T-cell (primary cell): ENCODE results near the gene PTMS. TPM values are rescaled to one million over a fixed set of nuclear protein-coding genes. Genes with fewer than 3 reads are reported as not detected.

Experiments used
- ATAC-seq, 4 experiments: fragments of 200-7000 bp in 3 of 4; fragments of 150-1000 bp in 1 of 4; cut with Tn5 transposase; replicated peaks in 1 of 4; 1 replicate in 3 of 4; 2 replicates in 1 of 4; pipeline ENCODE4 v1.10.0; 2021; ENCODE audit warnings: moderate library complexity in 3 of 4, mild to moderate bottlenecking in 2 of 4, moderate number of reproducible peaks in 1 of 4
- CTCF ChIA-PET, 2 donors: fragments of 300-600 bp; sonication (Branson Sonifier 250); formaldehyde crosslinking; loops; one replicate each; lab custom pipeline; 2022; ENCODE audit warnings: antibody characterized with exemption in 2 of 2; lab: Charles Lee
- POLR2A ChIA-PET, 2 donors: fragments of 300-600 bp; sonication (Branson Sonifier 250); formaldehyde crosslinking; loops; one replicate each; lab custom pipeline; 2022; ENCODE audit warnings: antibody characterized with exemption in 2 of 2; lab: Charles Lee
- DNase-seq, 35 experiments: peaks; one replicate each; pipeline versions ENCODE4 v3.0.0 to v3.0.0-alpha.2; 2013 to 2023
- H3K27ac ChIP-seq: one replicate; pipeline ENCODE4 v1.5.1; 2013; ENCODE audit warnings: low read length
- H3K27me3 ChIP-seq, 2 experiments: replicated peaks in 1 of 2; 1 replicate in 1 of 2; 2 replicates in 1 of 2; pipeline versions ENCODE4 v1.6.1 to v1.7.0; 2013; ENCODE audit warnings: low read length in 1 of 2, mixed read lengths in 1 of 2; ENCODE audit not compliant: control insufficient read depth in 2 of 2, insufficient read depth in 2 of 2; ENCODE audit errors: extremely low read depth in 1 of 2
- H3K36me3 ChIP-seq, 2 donors: 1 replicate in 1 of 2; 2 replicates in 1 of 2; pipeline versions ENCODE4 v1.6.1 to v1.7.0; 2013; ENCODE audit warnings: low read length in 1 of 2; ENCODE audit not compliant: control insufficient read depth in 2 of 2, insufficient read depth in 1 of 2; ENCODE audit errors: extremely low read depth in 1 of 2
- H3K4me1 ChIP-seq, 2 experiments: 1 replicate in 1 of 2; 2 replicates in 1 of 2; pipeline versions ENCODE4 v1.6.1 to v1.7.0; 2013; ENCODE audit warnings: low read length in 2 of 2, mixed read lengths in 1 of 2; ENCODE audit not compliant: insufficient read depth in 2 of 2, control insufficient read depth in 1 of 2; ENCODE audit errors: extremely low read depth in 1 of 2
- H3K4me3 ChIP-seq, 2 donors: 1 replicate in 1 of 2; 2 replicates in 1 of 2; pipeline versions ENCODE4 v1.5.1 to v1.7.0; 2013; ENCODE audit warnings: mild to moderate bottlenecking in 2 of 2, low read length in 1 of 2, moderate library complexity in 1 of 2; ENCODE audit not compliant: control insufficient read depth in 1 of 2; ENCODE audit errors: extremely low read depth in 1 of 2
- H3K9me3 ChIP-seq: 2 replicates; pipeline ENCODE4 v1.7.0; 2013
- H3K27ac Mint-ChIP-seq, 2 donors: one replicate each; pipeline ENCODE4 v1.8.0; 2020 to 2021; ENCODE audit warnings: mild to moderate bottlenecking in 2 of 2, mixed read lengths in 2 of 2
- H3K27me3 Mint-ChIP-seq, 2 donors: one replicate each; pipeline ENCODE4 v1.8.0; 2021 to 2022; ENCODE audit warnings: mixed read lengths in 2 of 2
- H3K36me3 Mint-ChIP-seq: one replicate; pipeline ENCODE4 v1.8.0; 2021; ENCODE audit warnings: mixed read lengths
- H3K4me1 Mint-ChIP-seq, 3 donors: one replicate each; pipeline ENCODE4 v1.8.0; 2020 to 2022; ENCODE audit warnings: mixed read lengths in 3 of 3, mild to moderate bottlenecking in 1 of 3
- H3K4me3 Mint-ChIP-seq, 3 donors: one replicate each; pipeline ENCODE4 v1.8.0; 2020 to 2022; ENCODE audit warnings: mild to moderate bottlenecking in 3 of 3, mixed read lengths in 3 of 3, moderate library complexity in 3 of 3
- H3K9me3 Mint-ChIP-seq, 3 donors: one replicate each; pipeline ENCODE4 v1.8.0; 2020 to 2022; ENCODE audit warnings: mixed read lengths in 3 of 3
- WGBS: methylation state at CpG from one replicate; pipeline ENCODE4 v1.1.5; 2013; ENCODE audit warnings: missing lambda C conversion rate; ENCODE audit not compliant: insufficient coverage; 5-methylcytosine and 5-hydroxymethylcytosine counted together
- total RNA-seq, 35 experiments: library from RNA in 6 of 35; stranded (reverse) in 6 of 35; fragments of 120-200 nt in 1 of 35; gene quantifications; one replicate each; pipeline versions ENCODE4 v1.2.1 to v1.2.4 and lab custom pipeline; 2013 to 2026

The PTMS gene
- total RNA-seq, 5 donors from 2014 or later (not counting 1 experiment from before 2014, with no cell fraction given): 6.5 to 15.9 (median 10.6) TPM

DNA sequence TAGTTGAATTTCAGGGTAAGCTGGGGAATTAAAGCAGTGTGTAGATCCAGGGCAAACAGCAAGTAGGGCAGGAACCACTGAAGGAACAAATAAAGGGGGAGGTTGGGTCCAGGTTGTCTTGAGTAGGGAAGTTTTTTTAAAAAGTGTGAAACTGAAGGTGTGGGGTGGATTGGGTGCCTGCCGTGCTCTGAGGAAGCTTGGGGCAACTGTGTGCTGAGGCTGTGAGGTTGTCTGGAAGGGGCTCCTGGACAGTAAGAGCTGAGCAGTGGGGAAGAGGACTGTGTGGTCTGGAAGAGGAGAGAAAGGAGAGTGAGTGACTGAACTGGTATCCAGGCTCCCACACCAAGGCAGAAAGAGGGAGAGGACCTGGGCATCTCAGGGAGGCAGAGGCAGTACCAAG is 44.6 kb downstream of the PTMS start:
- Mint-ChIP-seq H3K36me3 (peaks cover 9% of the 10 kb centered on the region), H3K27ac (peak overlapping the region; percentile 30 to 84), H3K4me3 (no peak overlapping the region), H3K27me3 (no peaks in the 10 kb centered on the region), H3K4me1 (peaks cover 12 to 18% (median 16%) of the 10 kb centered on the region in 3 donors), H3K9me3 (no peaks in the 10 kb centered on the region)
- no peak for ATAC-seq
- H3K27me3 ChIP-seq: no peaks in the 10 kb centered on the region
- DNase-seq: no peak
- no peak overlapping the region for H3K27ac ChIP-seq
- no peaks in the 10 kb centered on the region for H3K4me1 ChIP-seq
- ChIA-PET POLR2A (no interaction called here), CTCF (interaction anchor here (0.6 to 0.8 kb wide), 6 partner anchors 12 to 369 kb away, joined by 3 to 8 read pairs (median 4); no protein-coding TSS in a partner anchor)
- H3K36me3 ChIP-seq: peaks cover 16 to 25% of the 10 kb centered on the region in 2 donors
- H3K9me3 ChIP-seq: no peaks in the 10 kb centered on the region
- 70% methylated on average over 1 of the region's 1 CpG for WGBS
- H3K4me3 ChIP-seq: no peak overlapping the region

- Histone ChIP-seq H3K27me3 (no peaks in the 10 kb centered on the region), H3K4me3 (no peak overlapping the region), H3K4me1 (no peaks in the 10 kb centered on the region), H3K27ac (no peak overlapping the region), H3K36me3 (peaks cover 16 to 44% of the 10 kb centered on the region in 2 donors), H3K9me3 (no peaks in the 10 kb centered on the region)
- DNase-seq: no peak
- ChIA-PET CTCF (interaction anchor here (0.6 to 1.5 kb wide), 8 partner anchors 17 to 434 kb away, joined by 3 to 5 read pairs (median 4); no protein-coding TSS in a partner anchor), POLR2A (interaction anchor here (0.5 to 0.7 kb wide), 6 partner anchors 8 to 260 kb away, joined by 3 to 8 read pairs (median 6); no protein-coding TSS in a partner anchor)
- no peaks in the 10 kb centered on the region for H3K27me3 Mint-ChIP-seq
- no peak overlapping the region for H3K4me3 Mint-ChIP-seq
- H3K36me3 Mint-ChIP-seq: peaks cover 20% of the 10 kb centered on the region
- no peaks in the 10 kb centered on the region for H3K9me3 Mint-ChIP-seq
- no CpG with 5 or more reads among the region's 4 CpGs for WGBS
- no peak for ATAC-seq
- H3K4me1 Mint-ChIP-seq: peaks cover 12 to 23% (median 16%) of the 10 kb centered on the region in 3 donors
- H3K27ac Mint-ChIP-seq: no peak overlapping the region
Measured at GRCh38 chr12:6813363-6813762, 47.2 kb downstream of the PTMS start.

DNA sequence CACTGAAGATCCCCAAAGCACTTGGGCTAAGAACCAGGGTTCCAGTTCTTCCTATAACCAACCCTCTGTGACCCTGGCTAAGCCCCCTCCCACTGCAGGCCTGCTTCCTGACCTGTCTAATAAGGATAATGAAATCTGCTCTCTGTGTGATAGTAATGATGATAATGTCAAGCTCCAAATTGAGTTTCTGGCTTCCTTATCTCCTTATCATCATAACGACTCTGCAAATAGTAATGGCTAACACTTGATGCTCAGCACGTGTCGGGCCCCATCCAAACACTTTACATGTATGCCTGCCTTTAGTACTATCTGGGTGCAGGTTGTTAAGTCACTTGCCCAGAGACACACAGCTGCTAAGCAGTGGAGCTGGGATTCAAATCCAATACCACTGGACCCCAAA is 50.4 kb downstream of the PTMS start:
- Histone ChIP-seq H3K4me3 (no peak overlapping the region), H3K36me3 (peaks cover 10 to 47% of the 10 kb centered on the region in 2 donors), H3K4me1 (peaks cover 3 to 13% of the 10 kb centered on the region in 2 experiments), H3K9me3 (no peaks in the 10 kb centered on the region), H3K27ac (no peak overlapping the region), H3K27me3 (peaks cover 0 to 11% of the 10 kb centered on the region in 2 experiments)
- no peaks in the 10 kb centered on the region for H3K9me3 Mint-ChIP-seq
- no peak overlapping the region for H3K4me3 Mint-ChIP-seq
- H3K36me3 Mint-ChIP-seq: peaks cover 23% of the 10 kb centered on the region
- WGBS: no CpG with 5 or more reads among the region's 3 CpGs
- H3K4me1 Mint-ChIP-seq: peaks cover 7 to 17% (median 12%) of the 10 kb centered on the region in 3 donors
- DNase-seq (no peak), ATAC-seq (no peak)
- peaks cover 0 to 7% of the 10 kb centered on the region in 2 donors for H3K27me3 Mint-ChIP-seq
- POLR2A ChIA-PET: no interaction called here
- no peak overlapping the region for H3K27ac Mint-ChIP-seq
- CTCF ChIA-PET: interaction anchor here in 1 of 2 donors (1.1 kb wide), 1 partner anchor 11 kb away, joined by 3 read pairs; no protein-coding TSS in a partner anchor

GRCh38 chr12:6817098-6817497 is 50.9 kb downstream of the PTMS start:
- POLR2A ChIA-PET: no interaction called here
- no peak for DNase-seq
- Mint-ChIP-seq H3K36me3 (peaks cover 23% of the 10 kb centered on the region), H3K27ac (no peak overlapping the region), H3K4me3 (no peak overlapping the region), H3K27me3 (peaks cover 0 to 7% of the 10 kb centered on the region in 2 donors), H3K9me3 (no peaks in the 10 kb centered on the region), H3K4me1 (peaks cover 10 to 22% (median 15%) of the 10 kb centered on the region in 3 donors)
- Histone ChIP-seq H3K27ac (no peak overlapping the region), H3K27me3 (peaks cover 0 to 16% of the 10 kb centered on the region in 2 experiments), H3K36me3 (peaks cover 10 to 47% of the 10 kb centered on the region in 2 donors), H3K4me3 (no peak overlapping the region), H3K9me3 (no peaks in the 10 kb centered on the region), H3K4me1 (peaks cover 3 to 18% of the 10 kb centered on the region in 2 experiments)
- CTCF ChIA-PET: interaction anchor here in 1 of 2 donors (1.1 kb wide), 1 partner anchor 11 kb away, joined by 3 read pairs; no protein-coding TSS in a partner anchor
- WGBS: 94% methylated on average over 8 of the region's 8 CpGs
- ATAC-seq: no peak

DNA sequence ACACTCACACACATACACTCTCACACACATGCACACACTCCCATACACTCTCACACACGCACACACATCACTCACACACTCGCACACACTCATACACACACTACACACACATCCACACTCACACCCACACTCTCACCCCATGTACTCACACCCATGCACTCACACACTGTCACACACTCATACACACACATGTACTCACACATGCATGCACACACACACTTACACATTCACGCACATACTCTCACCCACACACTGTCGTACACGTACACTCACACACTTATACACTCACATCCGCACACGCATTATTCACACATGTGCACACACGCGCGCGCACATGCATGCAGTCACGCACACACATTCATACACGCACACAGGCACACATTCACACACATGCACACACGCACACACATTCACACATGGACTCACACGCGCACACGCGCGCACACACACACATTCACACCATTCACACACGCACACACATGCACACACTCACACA is 51.5 kb downstream of the PTMS start:
- POLR2A ChIA-PET: no interaction called here
- H3K4me3 Mint-ChIP-seq: no peak overlapping the region
- WGBS: 83% methylated on average over 16 of the region's 20 CpGs
- peaks cover 3 to 19% of the 10 kb centered on the region in 2 experiments for H3K4me1 ChIP-seq
- H3K36me3 ChIP-seq: peaks cover 10 to 47% of the 10 kb centered on the region in 2 donors
- H3K9me3 ChIP-seq: no peaks in the 10 kb centered on the region
- no peak overlapping the region for H3K27ac Mint-ChIP-seq
- ATAC-seq: no peak
- peaks cover 12 to 27% (median 16%) of the 10 kb centered on the region in 3 donors for H3K4me1 Mint-ChIP-seq
- no peak overlapping the region for H3K4me3 ChIP-seq
- no peak overlapping the region for H3K27ac ChIP-seq
- H3K27me3 ChIP-seq: peaks cover 0 to 21% of the 10 kb centered on the region in 2 experiments
- DNase-seq: no peak
- peaks cover 23% of the 10 kb centered on the region for H3K36me3 Mint-ChIP-seq
- no peaks in the 10 kb centered on the region for H3K9me3 Mint-ChIP-seq
- peaks cover under 1 to 8% of the 10 kb centered on the region in 2 donors for H3K27me3 Mint-ChIP-seq
- CTCF ChIA-PET: interaction anchor here in 1 of 2 donors (0.5 kb wide), 1 partner anchor 91 kb away, joined by 3 read pairs; no protein-coding TSS in a partner anchor

- ChIA-PET CTCF (interaction anchor here in 1 of 2 donors (0.5 kb wide), 1 partner anchor 92 kb away, joined by 3 read pairs; no protein-coding TSS in a partner anchor), POLR2A (no interaction called here)
- ATAC-seq (no peak), DNase-seq (no peak)
- H3K4me3 ChIP-seq: no peak overlapping the region
- WGBS: 90% methylated on average over 10 of the region's 10 CpGs
- peaks cover 0 to 24% of the 10 kb centered on the region in 2 experiments for H3K27me3 ChIP-seq
- peaks cover 23% of the 10 kb centered on the region for H3K36me3 Mint-ChIP-seq
- H3K9me3 Mint-ChIP-seq: no peaks in the 10 kb centered on the region
- peaks cover 3 to 19% of the 10 kb centered on the region in 2 experiments for H3K4me1 ChIP-seq
- no peak overlapping the region for H3K4me3 Mint-ChIP-seq
- peaks cover 10 to 47% of the 10 kb centered on the region in 2 donors for H3K36me3 ChIP-seq
- peaks cover 12 to 30% (median 16%) of the 10 kb centered on the region in 3 donors for H3K4me1 Mint-ChIP-seq
- no peak overlapping the region for H3K27ac ChIP-seq
- H3K27ac Mint-ChIP-seq: no peak overlapping the region
- peaks cover 4 to 14% of the 10 kb centered on the region in 2 donors for H3K27me3 Mint-ChIP-seq
- no peaks in the 10 kb centered on the region for H3K9me3 ChIP-seq
Measured at GRCh38 chr12:6818222-6818621, 52.1 kb downstream of the PTMS start.
